ENCODE results near the gene NPEPL1. TPM values are rescaled to one million over a fixed set of nuclear protein-coding genes. Genes with fewer than 3 reads are reported as not detected.

Gene NPEPL1
- total RNA-seq, 2 experiments from 2014 or later = 15.4 to 17.1 TPM

- ATAC-seq (no peak), DNase-seq (no peak)
- ChIA-PET CTCF (no interaction called here), POLR2A (no interaction called here)
- intact Hi-C loops (cut with micrococcal nuclease) = no loop called here
- H3K9me3 Mint-ChIP-seq = no peaks in the 10 kb centered on the region
- H3K27ac Mint-ChIP-seq = no peak overlapping the region
- no peak overlapping the region for H3K4me3 Mint-ChIP-seq
- H3K36me3 Mint-ChIP-seq (ENCODE audit: low read depth) = no peaks in the 10 kb centered on the region
- no peak for TF ChIP-seq CTCF (IDR thresholded peaks at IDR 0.05)
- H3K27me3 Mint-ChIP-seq = peaks cover 9% of the 10 kb centered on the region
- no peaks in the 10 kb centered on the region for H3K4me1 Mint-ChIP-seq (ENCODE audit: low read depth)
These were observed 24.9 kb downstream of the NPEPL1 start for GRCh38 chr20:58717278-58718091.

GRCh38 chr20:58718121-58718563 lies 25.5 kb downstream of the NPEPL1 start:
- ATAC-seq = no peak
- Mint-ChIP-seq H3K27ac (no peak overlapping the region), H3K4me1 (ENCODE audit: low read depth) (no peaks in the 10 kb centered on the region), H3K27me3 (peaks cover 16% of the 10 kb centered on the region), H3K4me3 (no peak overlapping the region), H3K36me3 (ENCODE audit: low read depth) (no peaks in the 10 kb centered on the region), H3K9me3 (no peaks in the 10 kb centered on the region)
- no peak for TF ChIP-seq CTCF (IDR thresholded peaks at IDR 0.05)
- DNase-seq = no peak
- CTCF ChIA-PET = no interaction called here
- intact Hi-C loops (cut with micrococcal nuclease) = no loop called here
- POLR2A ChIA-PET = no interaction called here

GRCh38 chr20:58718729-58719128 lies 26.1 kb downstream of the NPEPL1 start:
- Mint-ChIP-seq H3K9me3 (no peaks in the 10 kb centered on the region), H3K27me3 (peaks cover 22% of the 10 kb centered on the region), H3K4me1 (ENCODE audit: low read depth) (no peaks in the 10 kb centered on the region), H3K4me3 (no peak overlapping the region), H3K27ac (no peak overlapping the region), H3K36me3 (ENCODE audit: low read depth) (no peaks in the 10 kb centered on the region)
- DNase-seq = no peak
- CTCF ChIA-PET = no interaction called here
- no peak for TF ChIP-seq CTCF (IDR thresholded peaks at IDR 0.05)
- POLR2A ChIA-PET = no interaction called here
- intact Hi-C loops (cut with micrococcal nuclease) = no loop called here
- ATAC-seq = no peak

GRCh38 chr20:58719258-58719657 lies 26.7 kb downstream of the NPEPL1 start:
- ChIA-PET POLR2A (no interaction called here), CTCF (no interaction called here)
- DNase-seq = no peak
- intact Hi-C loops (cut with micrococcal nuclease) = no loop called here
- Mint-ChIP-seq H3K4me1 (ENCODE audit: low read depth) (no peaks in the 10 kb centered on the region), H3K27me3 (peaks cover 27% of the 10 kb centered on the region), H3K36me3 (ENCODE audit: low read depth) (no peaks in the 10 kb centered on the region), H3K4me3 (no peak overlapping the region), H3K27ac (no peak overlapping the region), H3K9me3 (no peaks in the 10 kb centered on the region)
- no peak for TF ChIP-seq CTCF (IDR thresholded peaks at IDR 0.05)
- ATAC-seq = no peak

- ChIA-PET CTCF (no interaction called here), POLR2A (no interaction called here)
- DNase-seq = no peak
- Mint-ChIP-seq H3K4me1 (ENCODE audit: low read depth) (no peaks in the 10 kb centered on the region), H3K36me3 (ENCODE audit: low read depth) (no peaks in the 10 kb centered on the region), H3K27ac (no peak overlapping the region), H3K27me3 (peaks cover 33% of the 10 kb centered on the region), H3K9me3 (no peaks in the 10 kb centered on the region), H3K4me3 (no peak overlapping the region)
- no peak for TF ChIP-seq CTCF (IDR thresholded peaks at IDR 0.05)
- ATAC-seq = no peak
- intact Hi-C loops (cut with micrococcal nuclease) = no loop called here
These were observed 27.4 kb downstream of the NPEPL1 start for GRCh38 chr20:58719971-58720371.
